Measurements from ENCODE around the gene BMP8A.

BMP8A gene

GRCh38 chr1:39529901-39530535, 38.6 kb downstream of the BMP8A start:
- DNase-seq, result no peak

GRCh38 chr1:39531526-39531925, 40.1 kb downstream of the BMP8A start:
- DNase-seq, result no peak

GRCh38 chr1:39533442-39533841, 42.0 kb downstream of the BMP8A start:
- no peak for DNase-seq

- no peak for DNase-seq
Observed at GRCh38 chr1:39538531-39539251, 47.3 kb downstream of the BMP8A start.

GRCh38 chr1:39539252-39539790, 47.9 kb downstream of the BMP8A start:
- DNase-seq, result peak; percentile 99

GRCh38 chr1:39540504-39541031, 49.1 kb downstream of the BMP8A start:
- DNase-seq, result peak; percentile 100

- no peak for DNase-seq
Observed at GRCh38 chr1:39542924-39543323, 51.5 kb downstream of the BMP8A start.

GRCh38 chr1:39544327-39544726, 52.9 kb downstream of the BMP8A start:
- peak; percentile 100 for DNase-seq

- no peak for DNase-seq
Observed at GRCh38 chr1:39545531-39545930, 54.1 kb downstream of the BMP8A start.

- DNase-seq, result no peak
Observed at GRCh38 chr1:39554277-39554676, 62.8 kb downstream of the BMP8A start.

- DNase-seq, result no peak
Observed at GRCh38 chr1:39561279-39561678, 69.8 kb downstream of the BMP8A start.

- DNase-seq, result no peak
Observed at GRCh38 chr1:39562886-39563285, 71.5 kb downstream of the BMP8A start.

- DNase-seq, result no peak
Observed at GRCh38 chr1:39563669-39564068, 72.2 kb downstream of the BMP8A start.

- no peak for DNase-seq
Observed at GRCh38 chr1:39564340-39564739, 72.9 kb downstream of the BMP8A start.

- no peak for DNase-seq
Observed at GRCh38 chr1:39564941-39565340, 73.5 kb downstream of the BMP8A start.

- DNase-seq, result peak; percentile 57
Observed at GRCh38 chr1:39566441-39567137, 75.2 kb downstream of the BMP8A start.

GRCh38 chr1:39567302-39567701, 75.9 kb downstream of the BMP8A start:
- DNase-seq, result no peak

- no peak for DNase-seq
Observed at GRCh38 chr1:39568208-39568607, 76.8 kb downstream of the BMP8A start.

- DNase-seq, result peak; percentile 63
Observed at GRCh38 chr1:39569034-39569433, 77.6 kb downstream of the BMP8A start.

- no peak for DNase-seq
Observed at GRCh38 chr1:39570477-39571177, 79.2 kb downstream of the BMP8A start.

GRCh38 chr1:39571178-39571483, 79.7 kb downstream of the BMP8A start:
- no peak for DNase-seq

- no peak for DNase-seq
Observed at GRCh38 chr1:39572379-39573096, 81.1 kb downstream of the BMP8A start.

All from NCI-H2029 (cell line).